ENCODE data around the gene HIF3A.
"Not testable (repeated sequence)": the region's sequence is repeated elsewhere in the genome, so short reads cannot be mapped to it uniquely, and the experiment has no call there.

The HIF3A gene

DNA sequence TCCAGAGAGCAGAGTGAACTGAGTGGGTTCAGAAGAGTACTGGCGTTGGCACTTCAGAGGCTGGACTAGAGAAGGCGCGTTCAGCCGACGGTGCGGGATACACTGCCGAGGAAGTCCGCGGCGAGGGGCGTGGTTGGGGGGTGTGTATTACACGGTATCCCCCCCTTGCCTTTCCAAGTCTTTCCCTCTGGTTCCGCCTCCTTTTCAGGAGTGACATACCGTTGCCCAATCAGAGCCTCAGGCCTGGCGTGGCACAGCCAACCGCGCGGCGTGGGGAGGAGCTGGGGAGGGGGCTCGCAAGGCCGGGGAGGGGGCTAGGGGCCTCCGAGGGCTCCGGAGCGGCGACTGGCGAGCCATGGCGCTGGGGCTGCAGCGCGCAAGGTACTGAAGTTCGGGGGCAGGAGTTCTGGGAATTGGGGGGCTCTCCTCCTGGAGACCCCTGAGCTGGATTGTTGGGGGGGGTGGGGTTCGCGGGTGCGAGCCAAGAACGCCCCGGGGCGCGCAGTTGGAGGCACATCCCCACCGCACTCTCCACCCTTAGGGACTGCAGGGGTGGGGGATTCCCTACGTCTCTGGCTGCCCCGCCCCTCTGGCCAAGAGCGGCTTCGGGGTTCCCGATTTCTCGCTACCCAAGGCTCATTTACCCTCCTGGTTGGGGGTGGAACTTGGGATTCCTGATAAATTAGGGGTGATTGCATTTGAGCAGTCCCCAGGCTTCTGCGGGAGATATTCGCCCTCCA is at the start of gene HIF3A:
HIF3A (plus strand) TSS at position 321 of the 740 bp plus-strand sequence; CDS start at position 356, 35 bp downstream.
- FAIRE-seq (no peak), DNase-seq (ENCODE audit: insufficient read length, low spot score) (no peak)

DNA sequence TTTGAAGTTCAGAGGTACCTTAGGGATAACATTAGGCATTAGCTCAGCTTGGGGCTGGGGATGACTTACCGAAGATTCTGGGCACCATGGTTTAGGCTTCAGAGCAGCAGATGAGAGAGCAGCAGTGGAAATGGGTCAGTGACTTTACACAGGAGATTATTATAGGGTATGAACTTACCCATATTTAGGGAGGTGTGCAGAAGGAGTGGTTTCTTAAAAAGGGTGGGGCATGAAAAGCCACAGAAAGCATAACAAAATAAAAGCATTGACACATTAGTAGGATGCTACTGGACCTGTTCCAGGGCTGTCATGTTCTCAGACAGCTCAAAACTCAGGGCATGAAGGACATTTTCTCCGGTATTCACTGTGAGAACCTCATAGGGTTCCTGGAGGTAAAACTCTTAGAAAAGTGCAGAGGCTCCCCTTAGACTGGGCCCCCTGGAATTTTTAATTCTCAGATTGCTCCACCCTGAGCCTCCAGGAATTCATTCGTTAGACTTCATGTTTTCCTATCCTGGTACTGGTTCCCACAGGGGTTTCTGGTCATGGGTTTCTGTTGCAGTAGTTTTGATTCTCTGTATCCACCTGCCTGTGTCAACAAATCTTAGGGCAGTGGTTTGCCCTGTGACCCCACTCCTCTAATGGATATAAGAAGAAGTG is 46.6 kb upstream of the HIF3A start:
- DNase-seq (ENCODE audit: insufficient read length, low spot score) (no peak), FAIRE-seq (no peak)

DNA sequence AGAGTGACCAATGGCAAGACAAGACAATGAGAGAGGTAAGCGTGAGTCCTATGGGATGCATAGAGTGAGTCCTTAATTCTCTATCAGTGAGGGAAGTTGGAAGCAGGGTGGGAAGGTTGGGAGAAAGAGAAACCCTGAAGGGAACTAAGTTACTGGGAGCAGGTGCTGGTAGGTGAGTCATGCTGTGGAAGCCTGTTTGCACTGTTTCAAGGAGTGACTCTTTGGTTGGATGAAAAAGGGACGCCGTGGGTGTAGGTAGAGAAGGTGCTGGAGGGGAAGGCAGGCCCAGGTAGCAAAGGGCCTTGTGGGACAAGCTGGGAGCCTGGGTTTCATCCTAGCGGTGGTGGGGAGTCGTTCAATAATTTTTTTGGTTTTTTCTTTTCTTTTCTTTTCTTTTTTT is 45.4 kb upstream of the HIF3A start:
- no peak for DNase-seq (ENCODE audit: insufficient read length, low spot score)
- FAIRE-seq: no peak

DNA sequence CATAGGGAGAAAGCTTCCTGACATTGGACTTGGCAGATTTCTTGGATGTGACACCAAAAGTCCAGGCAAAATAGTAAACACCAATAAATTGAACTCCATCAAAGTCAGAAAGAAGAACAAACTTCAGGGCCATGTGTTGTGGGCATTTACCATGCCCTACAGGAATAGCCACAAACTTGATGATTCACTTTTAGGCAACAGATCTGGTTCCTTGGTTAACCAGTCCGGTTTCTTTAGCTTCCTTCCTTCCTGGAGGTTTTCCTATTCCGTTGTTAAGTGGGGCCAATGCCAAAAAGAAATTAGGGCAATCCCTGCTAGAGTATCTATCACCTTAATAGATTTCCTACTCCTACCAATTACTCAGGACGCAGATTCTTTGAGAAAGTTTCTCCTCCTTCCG is 42.1 kb upstream of the HIF3A start:
- DNase-seq (ENCODE audit: insufficient read length, low spot score) (no peak), FAIRE-seq (no peak)

DNA sequence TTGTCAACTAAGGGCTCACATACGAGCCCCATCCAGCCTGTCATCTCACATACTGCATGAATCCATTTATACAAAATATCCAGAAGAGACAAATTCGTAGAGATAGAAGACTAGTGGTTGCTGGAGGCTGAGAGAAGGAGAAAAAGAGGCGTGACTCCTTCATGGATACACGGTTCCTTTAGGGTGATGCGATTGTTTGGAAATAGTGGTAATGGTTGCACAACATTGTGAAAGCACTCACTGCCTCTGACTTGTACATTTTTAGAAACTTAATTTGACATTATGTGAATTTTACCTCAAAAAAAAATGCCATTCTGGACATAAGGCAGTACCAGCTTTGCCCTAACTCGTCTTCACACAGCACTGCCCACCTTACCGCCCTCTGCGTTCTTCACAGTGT is 40.0 kb upstream of the HIF3A start:
- DNase-seq (ENCODE audit: insufficient read length, low spot score): no peak
- FAIRE-seq: no peak

DNA sequence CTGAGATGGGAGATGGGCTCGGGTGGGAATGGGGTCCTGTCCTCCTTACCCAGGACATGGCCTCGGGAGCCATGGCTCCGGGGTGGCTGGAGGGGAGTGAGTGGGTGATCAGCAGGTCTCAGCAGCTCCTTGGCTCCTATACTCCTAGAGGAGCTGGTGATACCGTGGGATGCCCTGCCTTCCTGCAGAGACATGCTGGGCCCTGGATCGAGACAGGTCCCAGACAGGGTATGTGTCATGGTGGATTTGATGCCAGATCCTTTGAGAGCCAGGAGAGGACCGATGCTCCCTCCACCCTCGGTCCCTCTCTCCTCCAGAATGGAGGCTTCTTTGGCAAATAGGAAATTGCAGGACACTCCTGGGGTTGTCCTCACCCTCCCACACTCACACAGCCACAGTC is 35.3 kb upstream of the HIF3A start:
- FAIRE-seq; DNase-seq (ENCODE audit: insufficient read length, low spot score): not testable (repeated sequence)

DNA sequence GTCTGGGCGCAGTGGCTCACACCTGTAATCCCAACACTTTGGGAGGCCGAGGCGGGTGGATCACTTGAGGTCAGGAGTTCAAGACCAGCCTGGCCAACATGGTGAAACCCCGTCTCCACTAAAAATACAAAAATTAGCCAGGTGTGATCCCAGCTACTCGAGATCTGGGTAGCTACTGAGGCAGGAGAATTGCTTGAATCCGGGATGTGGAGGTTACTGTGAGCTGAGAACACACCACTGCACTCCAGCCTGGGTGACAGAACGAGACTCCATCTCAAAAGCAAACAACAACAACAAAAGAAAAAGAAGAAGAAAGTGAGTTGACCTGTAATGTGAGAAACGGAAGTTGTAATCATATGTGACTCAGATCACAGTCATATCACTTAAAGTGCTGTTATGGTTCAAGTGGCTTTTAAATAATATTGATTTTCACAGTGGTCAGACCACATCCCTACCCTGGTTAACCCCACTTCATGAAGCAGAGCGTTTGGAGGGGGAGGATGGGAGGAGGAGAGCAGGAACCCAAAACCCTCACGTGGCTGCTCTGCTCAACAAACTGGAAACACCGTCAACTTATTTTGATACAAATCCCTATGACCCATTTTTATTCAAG is 34.1 kb upstream of the HIF3A start:
- DNase-seq (ENCODE audit: insufficient read length, low spot score) (peak; percentile 20), FAIRE-seq (peak; percentile 82)

DNA sequence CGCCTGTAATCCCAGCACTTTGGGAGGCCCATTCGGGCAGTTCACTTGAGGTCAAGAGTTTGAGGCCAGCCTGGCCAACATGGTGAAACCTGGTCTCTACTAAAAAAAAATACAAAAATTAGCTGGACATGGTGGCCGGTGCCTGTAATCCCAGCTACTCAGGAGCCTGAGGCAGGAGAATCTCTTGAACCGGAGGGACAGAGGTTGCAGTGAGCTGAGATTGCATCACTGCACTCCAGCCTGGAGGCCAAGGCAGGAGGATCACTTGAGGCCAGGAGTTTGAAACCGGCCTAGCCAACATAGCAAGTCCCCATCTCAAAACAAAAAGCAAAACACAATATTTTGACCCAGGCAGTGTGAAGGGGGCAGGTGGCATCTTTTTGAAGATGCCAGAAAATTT is 32.0 kb upstream of the HIF3A start:
- not testable (repeated sequence) for DNase-seq (ENCODE audit: insufficient read length, low spot score)

DNA sequence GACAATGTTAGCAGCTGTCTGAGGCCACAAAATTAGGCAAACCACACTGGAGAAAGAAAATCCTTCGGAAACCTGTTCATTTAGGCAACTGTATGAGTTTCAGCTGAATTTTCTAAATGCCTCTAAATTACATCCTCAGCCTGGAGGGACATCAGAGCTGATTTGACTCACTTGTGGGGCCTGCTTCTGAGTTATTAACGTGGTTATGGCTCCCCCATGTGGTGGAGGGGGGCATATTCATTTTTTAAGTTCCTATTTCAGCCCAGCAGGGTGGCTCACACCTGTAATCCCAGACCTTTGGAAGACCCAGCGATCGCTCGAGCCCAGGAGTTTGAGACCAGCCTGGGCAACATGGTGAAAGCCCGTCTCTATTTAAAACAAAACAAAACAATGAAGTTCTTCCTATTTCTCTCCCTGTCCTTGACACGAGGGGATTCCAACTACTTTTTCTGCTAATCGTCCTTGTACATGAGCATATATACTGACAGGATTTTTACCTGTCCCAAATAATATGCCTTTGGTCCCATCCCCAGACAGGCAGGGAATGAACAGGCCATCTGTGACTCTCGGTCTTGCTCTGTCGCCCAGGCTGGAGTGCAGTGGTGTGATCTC is 31.5 kb upstream of the HIF3A start:
- peak; percentile 88 for FAIRE-seq
- peak; percentile 52 for DNase-seq (ENCODE audit: insufficient read length, low spot score)

More for the DNA sequence above, 32.0 kb upstream of the HIF3A start:
- FAIRE-seq: not testable (repeated sequence)

DNA sequence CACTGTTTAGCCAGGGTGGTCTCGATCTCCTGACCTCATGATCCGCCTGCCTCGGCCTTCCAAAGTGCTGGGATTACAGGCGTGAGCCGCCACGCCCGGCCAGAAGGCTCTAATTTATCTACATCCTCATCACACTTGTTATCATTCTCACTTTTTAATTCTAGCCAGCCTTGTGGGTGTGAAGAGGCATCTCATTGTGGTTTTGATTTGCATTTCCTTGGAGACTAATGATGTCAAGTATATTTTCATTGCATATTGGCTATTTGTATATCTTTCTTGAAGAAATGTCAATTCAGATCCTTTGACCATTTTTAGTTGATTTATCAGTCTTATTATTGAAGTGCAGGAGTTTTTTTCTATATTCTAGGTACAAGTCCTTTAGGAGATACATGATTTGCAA is 27.7 kb upstream of the HIF3A start:
- no peak for FAIRE-seq

DNA sequence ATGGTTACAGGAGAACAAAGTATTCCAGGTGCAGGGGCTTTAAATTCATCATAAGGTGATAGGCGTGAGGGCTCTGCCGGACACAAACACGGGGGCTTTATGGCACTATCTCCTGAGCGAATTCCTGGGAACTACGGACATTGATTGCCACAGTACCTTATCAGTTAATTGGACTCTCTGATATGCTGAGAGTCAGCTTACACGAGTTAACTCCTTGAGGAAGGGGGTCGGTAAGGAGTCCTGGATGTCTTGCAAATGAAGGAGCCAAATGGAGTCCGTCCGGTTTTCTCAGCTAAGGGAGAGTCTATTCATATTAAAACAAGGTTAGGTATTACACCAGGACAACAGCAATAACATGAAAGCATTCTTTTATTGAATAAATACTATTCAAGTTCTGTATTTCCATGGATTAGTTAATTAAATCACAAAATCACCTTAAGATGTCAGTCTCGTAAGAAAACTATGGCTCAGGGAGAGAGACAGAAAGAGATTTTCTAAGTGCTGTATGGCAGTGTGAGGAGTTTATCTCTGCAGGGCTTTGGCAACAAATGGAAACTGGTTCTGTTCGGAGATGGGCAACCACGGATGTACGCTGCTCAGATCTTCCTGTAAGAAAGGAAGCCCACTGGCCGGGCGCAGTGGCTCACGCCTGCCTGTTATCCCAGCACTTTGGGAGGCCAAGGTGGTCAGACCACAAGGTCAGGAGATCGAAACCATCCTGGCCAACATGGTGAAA is 26.2 kb upstream of the HIF3A start:
- no peak for FAIRE-seq
- no peak for DNase-seq (ENCODE audit: insufficient read length, low spot score)

More for the DNA sequence above, 27.7 kb upstream of the HIF3A start:
- no peak for DNase-seq (ENCODE audit: insufficient read length, low spot score)

DNA sequence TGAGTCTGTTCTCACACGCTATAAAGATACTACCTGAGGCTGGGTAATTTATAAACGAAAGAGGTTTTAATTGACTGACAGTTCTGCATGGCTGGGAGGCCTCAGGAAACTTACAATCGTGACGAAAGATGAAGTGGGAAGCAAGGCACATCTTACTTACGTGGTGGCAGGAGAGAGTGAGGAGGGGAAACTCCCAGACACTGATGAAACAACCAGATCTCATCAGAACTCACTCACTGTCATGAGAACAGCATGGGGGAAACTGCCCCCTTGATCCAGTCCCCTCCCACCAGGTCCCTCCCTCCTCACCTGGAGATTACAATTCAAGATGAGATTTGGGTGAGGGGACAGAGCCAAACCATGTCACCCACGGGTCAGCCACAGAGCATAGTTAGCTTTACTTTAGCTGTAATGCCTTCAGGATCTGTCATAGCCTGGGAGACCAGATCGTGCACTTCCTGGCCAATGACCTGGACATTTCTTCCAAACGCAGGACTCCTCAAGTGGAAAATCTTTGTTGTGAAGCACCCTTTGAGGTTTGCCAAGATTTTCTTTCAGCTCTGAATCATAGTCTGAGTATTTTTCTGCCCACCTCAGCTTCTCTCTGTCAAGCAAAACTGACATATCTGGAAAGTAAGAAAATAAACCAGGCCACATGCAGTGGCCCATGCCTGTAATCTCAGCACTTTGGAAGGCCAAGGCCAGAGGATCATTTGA is 25.2 kb upstream of the HIF3A start:
- no peak for FAIRE-seq
- DNase-seq (ENCODE audit: insufficient read length, low spot score): no peak

DNA sequence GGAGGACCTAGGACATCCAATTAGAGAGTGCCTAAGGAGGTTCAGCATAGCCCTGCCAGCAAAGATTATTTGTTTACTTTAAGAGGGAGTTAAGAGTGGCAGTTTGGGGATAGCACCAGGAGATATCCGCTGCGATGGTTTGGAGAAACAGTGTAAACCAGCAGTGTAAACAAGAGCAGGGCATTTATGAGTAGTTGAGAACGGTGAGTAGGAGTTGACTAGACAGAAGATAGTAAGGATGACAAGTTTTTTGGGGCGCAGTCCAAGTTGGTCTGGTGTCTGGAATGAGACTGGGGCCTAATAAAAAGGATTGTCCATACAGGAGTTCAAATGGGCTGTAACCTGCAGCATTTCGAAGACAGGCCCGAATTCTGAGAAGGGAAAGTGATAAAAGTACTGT is 22.9 kb upstream of the HIF3A start:
- not testable (repeated sequence) for DNase-seq (ENCODE audit: insufficient read length, low spot score); FAIRE-seq

DNA sequence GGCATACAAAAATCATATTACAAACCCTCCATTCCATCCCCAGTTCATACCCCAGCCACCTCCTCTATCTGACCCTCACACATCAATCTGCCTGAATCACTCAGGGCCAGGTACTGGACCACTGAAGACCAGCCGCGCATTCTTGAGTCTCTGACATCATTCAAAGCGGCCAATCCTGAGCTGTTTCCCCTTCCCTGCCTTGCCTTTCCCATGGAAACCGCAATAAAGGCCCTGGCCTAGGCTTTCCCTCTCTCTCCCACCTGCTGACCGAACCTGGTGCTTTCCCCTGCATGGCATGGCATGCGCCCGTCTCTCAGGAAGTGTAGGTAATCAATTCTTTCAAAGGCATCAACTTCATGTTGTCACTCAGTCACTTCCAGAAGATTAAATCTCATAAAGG is 17.7 kb upstream of the HIF3A start:
- FAIRE-seq: no peak

DNA sequence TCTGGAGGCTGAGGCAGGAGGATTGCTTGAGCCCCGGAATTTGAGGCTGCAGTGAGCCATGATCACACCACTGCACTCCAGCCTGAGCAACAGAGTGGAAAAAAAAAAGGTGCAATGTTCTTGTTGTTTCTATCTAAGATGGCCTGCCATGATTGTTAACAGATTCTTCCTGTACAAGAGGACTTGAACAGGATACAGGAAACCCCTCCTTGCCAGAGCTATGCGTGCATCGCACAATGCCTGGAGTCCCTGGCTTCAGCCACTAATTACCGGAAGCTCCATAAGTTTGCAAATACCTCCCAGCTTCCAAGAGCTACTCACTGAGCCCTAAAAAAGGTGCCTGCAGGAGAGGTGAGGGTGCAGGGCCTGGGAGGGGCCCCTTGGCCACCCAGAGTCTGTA is 13.1 kb upstream of the HIF3A start:
- no peak for FAIRE-seq
- DNase-seq (ENCODE audit: insufficient read length, low spot score): no peak

More for the DNA sequence above, 17.7 kb upstream of the HIF3A start:
- DNase-seq (ENCODE audit: insufficient read length, low spot score): no peak

DNA sequence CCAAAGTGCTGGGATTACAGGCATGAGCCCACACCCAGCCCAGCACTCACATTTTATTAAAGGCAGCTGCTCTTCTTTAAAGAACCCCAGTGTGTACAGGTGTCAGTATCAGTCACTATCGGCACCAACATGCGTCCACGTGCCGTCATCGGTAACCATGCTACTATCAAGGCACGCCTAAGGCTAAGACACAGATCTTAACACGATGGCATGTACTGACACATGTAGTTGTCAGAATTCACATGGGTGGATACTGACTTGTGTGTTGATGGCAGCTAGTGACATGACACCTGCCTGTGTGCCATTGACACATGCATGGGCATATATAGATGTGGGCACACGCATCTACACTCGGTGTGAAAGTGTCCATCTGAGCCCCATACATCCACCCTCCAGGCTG is 12.2 kb upstream of the HIF3A start:
- no peak for FAIRE-seq
- no peak for DNase-seq (ENCODE audit: insufficient read length, low spot score)

DNA sequence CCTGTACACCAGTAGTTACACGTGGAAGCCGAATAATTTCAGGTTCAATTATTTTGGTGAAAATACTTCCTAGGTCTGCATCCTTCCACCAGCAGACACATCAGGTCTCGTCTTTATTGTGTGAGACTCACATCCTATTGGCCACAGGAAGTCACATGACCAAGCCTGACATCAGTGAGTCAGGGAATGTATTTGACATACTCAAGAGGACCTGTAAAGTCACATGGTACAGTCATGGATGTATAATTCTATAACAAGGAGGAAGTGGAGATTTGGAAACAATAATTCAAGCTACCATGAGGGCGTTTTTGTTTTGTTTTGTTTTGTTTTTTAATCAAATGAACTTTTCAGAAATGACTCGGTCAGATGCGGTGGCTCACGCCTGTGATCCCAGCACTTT is 9.3 kb upstream of the HIF3A start:
- DNase-seq (ENCODE audit: insufficient read length, low spot score): no peak

DNA sequence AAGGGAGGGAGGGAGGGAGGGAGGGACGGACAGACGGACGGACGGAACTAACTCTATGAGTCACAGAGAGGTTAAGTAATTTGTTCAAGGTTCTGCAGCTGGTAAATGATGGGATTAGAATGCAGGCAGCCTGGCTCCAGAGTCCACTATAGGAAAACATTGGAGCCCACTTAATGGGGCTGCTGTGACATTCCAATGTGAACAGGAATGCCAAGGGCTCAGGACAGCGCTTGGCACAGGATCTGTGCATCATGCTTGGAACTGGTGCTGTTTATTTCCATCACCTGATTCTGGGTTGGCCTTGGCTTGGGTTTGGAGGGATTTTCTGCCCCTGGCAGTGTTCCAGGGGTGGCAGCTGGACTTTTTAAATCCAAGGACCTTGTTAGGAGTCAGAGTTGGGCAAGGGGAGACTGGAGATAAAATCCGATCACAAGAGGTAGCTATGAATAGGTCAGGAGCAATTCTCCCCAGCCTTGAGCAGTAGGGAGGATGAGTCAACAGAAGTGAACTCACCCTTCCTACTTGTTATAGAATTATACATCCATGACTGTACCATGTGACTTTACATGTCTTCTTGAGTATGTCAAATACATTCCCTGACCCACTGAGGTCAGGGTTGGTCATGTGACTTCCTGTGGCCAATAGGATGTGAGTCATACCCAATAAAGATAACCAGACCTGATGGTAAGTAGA is 7.8 kb upstream of the HIF3A start:
- no peak for FAIRE-seq
- DNase-seq (ENCODE audit: insufficient read length, low spot score): no peak

More for the DNA sequence above, 9.3 kb upstream of the HIF3A start:
- FAIRE-seq: no peak
